T47D (cell line): Measurements from ENCODE around the gene CLDND1.

ENCODE experiments used
- DNase-seq, 2 experiments: peaks; one replicate each; pipeline versions ENCODE4 v3.0.0 to v3.0.0-alpha.2; 2011 to 2012; ENCODE audit warnings: low read depth in 1 of 2, low spot score in 1 of 2
- JUND ChIP-seq: IDR thresholded peaks from 2 replicates; pipeline ENCODE4 v1.6.1; 2012; ENCODE audit warnings: low read depth
- in situ Hi-C: cut with HindIII; loops from 2 replicates; pipeline ENCODE4 v1.10.0; 2016; ENCODE audit warnings: low sequenced_read_pairs, low pct_unique_long_range_greater_than_20kb

The CLDND1 gene

GRCh38 chr3:98557324-98558010, 34.8 kb upstream of the CLDND1 start:
- no peak for DNase-seq
- in situ Hi-C loops = no loop called here
- no peak for TF ChIP-seq JUND

GRCh38 chr3:98556164-98557130, 33.7 kb upstream of the CLDND1 start:
- no peak for DNase-seq
- in situ Hi-C loops = no loop called here
- no peak for TF ChIP-seq JUND

- TF ChIP-seq JUND = no peak
- DNase-seq = no peak
- in situ Hi-C loops = no loop called here
These were observed 32.3 kb upstream of the CLDND1 start for GRCh38 chr3:98555025-98555379.

DNA sequence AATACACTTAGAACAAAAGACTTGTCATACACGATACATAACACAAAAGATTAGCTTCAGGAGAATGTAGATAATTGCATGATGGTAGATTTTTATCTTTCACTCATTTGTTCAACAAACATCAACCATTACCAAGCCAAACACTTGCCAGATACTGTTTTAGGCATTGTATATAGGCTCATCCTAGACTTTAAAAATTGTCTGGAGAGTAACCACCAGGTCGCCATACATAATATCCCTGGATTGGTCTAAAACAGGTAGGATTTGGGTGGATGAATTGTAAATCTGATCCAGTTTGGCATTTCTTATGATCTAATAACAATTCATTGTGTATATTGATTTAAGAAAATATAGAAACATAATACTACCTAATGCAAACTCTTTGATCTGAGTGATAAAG, 31.9 kb upstream of the CLDND1 start:
- no peak for TF ChIP-seq JUND
- no peak for DNase-seq
- in situ Hi-C loops = no loop called here

GRCh38 chr3:98553753-98554152, 31.1 kb upstream of the CLDND1 start:
- in situ Hi-C loops = no loop called here
- no peak for DNase-seq
- no peak for TF ChIP-seq JUND

GRCh38 chr3:98553021-98553563, 30.4 kb upstream of the CLDND1 start:
- no peak for TF ChIP-seq JUND
- in situ Hi-C loops = no loop called here

GRCh38 chr3:98552232-98553020, 29.7 kb upstream of the CLDND1 start:
- TF ChIP-seq JUND = no peak
- in situ Hi-C loops = no loop called here
- no peak for DNase-seq

More at GRCh38 chr3:98553021-98553563, 30.4 kb upstream of the CLDND1 start:
- DNase-seq = no peak

GRCh38 chr3:98551754-98552153, 29.1 kb upstream of the CLDND1 start:
- no peak for TF ChIP-seq JUND
- in situ Hi-C loops = no loop called here
- DNase-seq = no peak

DNA sequence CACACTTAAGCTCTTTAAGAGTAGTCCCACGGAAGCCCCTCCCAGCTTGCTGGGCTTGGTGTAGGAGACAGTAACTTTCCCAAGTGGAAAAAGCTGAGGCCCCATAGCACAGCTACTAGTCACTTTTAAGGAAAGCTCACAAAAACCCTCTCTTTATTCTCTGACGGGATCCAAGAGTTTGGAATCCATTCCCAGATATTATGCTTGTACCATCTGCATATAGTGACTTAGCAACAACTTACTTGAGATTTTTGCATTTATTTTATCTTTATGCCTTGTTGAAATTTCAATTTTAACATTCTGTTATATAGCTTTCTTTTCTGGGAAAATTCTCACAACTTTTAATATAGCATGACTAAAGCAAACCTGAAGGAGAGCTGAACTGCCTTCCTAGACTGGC, 28.5 kb upstream of the CLDND1 start:
- DNase-seq = no peak

GRCh38 chr3:98550833-98551232, 28.1 kb upstream of the CLDND1 start:
- in situ Hi-C loops = no loop called here
- DNase-seq = no peak
- TF ChIP-seq JUND = no peak

More for the DNA sequence above, 28.5 kb upstream of the CLDND1 start:
- TF ChIP-seq JUND = no peak
- in situ Hi-C loops = no loop called here

- no peak for DNase-seq
- TF ChIP-seq JUND = no peak
- in situ Hi-C loops = no loop called here
These were observed 25.8 kb upstream of the CLDND1 start for GRCh38 chr3:98548544-98548943.

DNA sequence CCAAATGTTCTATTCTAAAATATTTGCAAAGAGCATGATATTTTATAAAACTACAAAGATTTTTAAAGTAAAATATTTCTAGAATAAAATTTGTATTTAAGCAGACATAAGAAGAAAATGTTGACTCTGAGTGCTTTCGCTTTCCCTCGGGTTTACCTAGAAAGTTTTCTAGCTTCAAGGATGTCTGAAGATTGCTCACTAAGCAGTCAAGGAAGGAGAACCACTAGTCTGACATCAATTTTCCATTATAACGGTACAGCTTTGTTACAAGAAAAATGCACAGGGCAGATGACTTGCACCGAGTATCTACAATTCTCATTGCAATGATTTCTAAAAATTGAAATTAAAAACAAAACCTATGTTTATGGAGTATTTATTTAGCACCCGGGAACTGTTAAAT, 23.2 kb upstream of the CLDND1 start:
- no peak for DNase-seq
- in situ Hi-C loops = no loop called here

DNA sequence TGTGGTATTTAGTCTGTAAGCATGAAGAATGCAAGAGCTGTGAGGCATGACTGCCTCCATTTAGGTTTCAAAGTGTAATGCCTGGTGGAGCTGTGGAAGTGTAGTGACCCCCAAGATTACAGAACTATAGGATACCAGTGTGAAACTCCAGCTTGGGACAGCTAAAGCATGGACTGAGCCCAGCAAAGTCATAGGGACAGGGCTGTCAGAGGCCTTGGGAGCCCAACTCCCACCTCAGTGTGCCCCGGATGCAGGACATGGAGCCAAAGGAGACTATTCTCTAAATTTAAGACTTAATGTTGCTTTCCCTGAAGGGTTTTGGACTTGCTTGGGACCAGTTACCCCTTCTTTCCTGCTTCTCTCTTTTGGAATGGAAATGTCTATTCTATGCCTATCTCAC, 19.9 kb upstream of the CLDND1 start:
- in situ Hi-C loops = no loop called here

More for the DNA sequence above, 23.2 kb upstream of the CLDND1 start:
- TF ChIP-seq JUND = no peak

More for the DNA sequence above, 19.9 kb upstream of the CLDND1 start:
- TF ChIP-seq JUND = no peak
- DNase-seq = no peak
